CD4-positive, alpha-beta T cell treated with Interleukin-6 for 4 hours (primary cell): ENCODE data around the gene TIGD3.

Experiments used
- DNase-seq: peaks from one replicate; pipeline ENCODE4 v3.0.0-alpha.2; 2020; ENCODE audit warnings: mixed read lengths

TIGD3 gene

GRCh38 chr11:65373839-65374580, 19.5 kb downstream of the TIGD3 start:
- DNase-seq: no peak

DNA sequence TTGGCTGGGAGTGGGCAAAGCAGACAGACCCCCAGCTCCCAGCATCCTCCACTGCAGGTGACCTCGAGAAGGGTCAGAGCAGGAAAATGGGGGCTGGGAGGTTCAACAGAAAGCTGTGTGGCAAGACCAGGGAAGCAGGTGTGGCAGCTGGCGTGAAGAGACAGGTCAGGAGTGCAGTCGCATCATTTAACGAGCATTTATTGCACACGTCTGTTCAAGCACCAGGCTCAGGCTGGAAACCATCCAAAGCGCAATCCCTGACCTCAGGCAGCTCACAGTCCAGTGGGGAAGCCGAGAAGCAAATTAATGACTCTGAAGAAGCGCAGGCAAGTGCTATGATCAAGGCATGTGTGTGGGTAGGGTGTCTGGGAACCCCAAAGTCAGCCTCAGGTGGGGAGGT, 20.5 kb downstream of the TIGD3 start:
- no peak for DNase-seq

- no peak for DNase-seq
Measured at GRCh38 chr11:65376138-65376713, 21.7 kb downstream of the TIGD3 start.

- DNase-seq: no peak
Measured at GRCh38 chr11:65377036-65377435, 22.5 kb downstream of the TIGD3 start.

GRCh38 chr11:65377777-65378176, 23.2 kb downstream of the TIGD3 start:
- no peak for DNase-seq

- peak; percentile 38 for DNase-seq
Measured at GRCh38 chr11:65378208-65378927, 23.8 kb downstream of the TIGD3 start.

DNA sequence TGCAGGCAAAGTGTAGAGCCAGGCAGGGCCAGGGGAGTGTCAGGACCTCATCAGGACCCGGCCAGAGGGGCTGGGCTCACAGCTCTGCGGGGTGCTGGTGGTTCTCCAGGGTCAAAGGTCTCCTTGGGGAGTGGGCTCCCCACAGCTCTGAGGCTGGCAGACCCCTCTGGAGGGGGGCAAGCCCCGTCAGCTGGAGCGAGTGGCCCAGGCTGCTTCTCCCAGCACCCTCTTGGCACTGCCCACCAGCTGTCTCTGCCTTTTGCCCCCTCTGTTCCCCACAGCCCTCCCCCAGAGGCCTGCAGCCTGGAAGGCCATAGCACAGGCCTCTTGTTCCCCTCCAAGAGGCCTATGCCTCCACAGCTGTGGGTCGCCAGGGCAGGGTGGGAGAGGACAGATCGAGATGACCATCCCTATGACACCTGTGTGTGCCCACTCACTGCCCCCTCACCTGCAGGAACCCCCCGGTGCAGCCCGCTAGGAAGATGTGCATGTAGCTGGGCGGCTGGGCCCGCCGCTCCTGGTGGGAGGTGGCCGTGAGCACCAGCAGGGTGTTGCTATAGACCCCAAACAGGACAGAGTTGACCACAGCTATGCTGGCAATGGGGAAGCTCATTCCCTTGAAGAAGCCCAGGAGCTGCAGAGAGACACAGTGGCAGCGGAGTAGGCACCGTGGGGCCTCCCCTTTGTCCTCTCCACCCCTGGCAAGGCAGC, 24.5 kb downstream of the TIGD3 start:
- no peak for DNase-seq

- no peak for DNase-seq
Measured at GRCh38 chr11:65379698-65380459, 25.3 kb downstream of the TIGD3 start.

- DNase-seq: no peak
Measured at GRCh38 chr11:65380460-65381119, 26.0 kb downstream of the TIGD3 start.

- DNase-seq: no peak
Measured at GRCh38 chr11:65381716-65382032, 27.1 kb downstream of the TIGD3 start.

GRCh38 chr11:65382033-65382803, 27.7 kb downstream of the TIGD3 start, which contains the start of gene SLC25A45:
Gene SLC25A45 (minus strand): TSS chr11:65382646. CDS start chr11:65381951, 695 bp downstream.
- DNase-seq: peak; percentile 96

- DNase-seq: no peak
Measured at GRCh38 chr11:65382804-65383368, 28.3 kb downstream of the TIGD3 start.

- no peak for DNase-seq
Measured at GRCh38 chr11:65383778-65384177, 29.2 kb downstream of the TIGD3 start.

GRCh38 chr11:65384301-65384889, 29.8 kb downstream of the TIGD3 start:
- DNase-seq: peak; percentile 53

DNA sequence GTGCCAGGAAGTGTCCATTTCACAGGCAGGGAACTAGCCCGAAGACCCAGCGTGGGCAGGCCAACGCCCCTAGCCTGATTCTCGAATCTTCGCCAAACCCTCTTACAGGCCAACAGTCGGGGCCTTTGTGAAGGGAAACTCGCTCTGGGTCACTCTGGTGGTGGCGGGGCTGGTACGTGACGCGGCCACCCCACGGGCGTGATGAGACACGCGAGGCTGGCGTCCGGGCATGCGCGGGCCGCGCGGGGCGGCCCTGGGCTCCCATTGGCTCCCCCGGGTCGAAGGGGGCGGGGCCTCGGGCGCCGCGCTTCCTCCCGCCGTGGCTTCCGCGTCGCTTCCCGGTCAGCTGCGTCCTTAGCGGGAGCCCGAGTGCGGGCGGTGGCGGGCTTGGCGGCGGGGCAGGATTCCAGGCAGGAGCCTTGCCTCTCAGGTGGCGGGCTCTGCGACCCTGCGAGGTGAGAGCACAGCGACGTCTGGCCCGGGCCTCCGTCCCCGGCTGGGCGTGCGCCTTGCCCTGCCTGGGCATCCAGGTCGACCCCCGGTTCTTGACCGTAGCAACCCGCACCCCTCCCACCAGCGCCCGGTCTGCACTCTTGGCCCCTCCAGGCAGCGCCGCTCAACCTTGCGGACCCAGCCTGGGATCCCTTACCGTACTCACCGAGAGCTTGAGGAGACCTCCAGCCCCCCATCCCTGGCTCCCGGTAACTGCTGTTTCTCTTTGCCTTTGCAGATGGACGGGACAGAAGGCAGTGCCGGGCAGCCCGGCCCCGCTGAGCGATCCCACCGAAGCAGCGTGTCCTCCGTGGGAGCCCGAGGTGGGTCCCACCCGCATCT, 32.0 kb downstream of the TIGD3 start, which contains the start of gene FRMD8:
Gene FRMD8 (plus strand): TSS at position 331 of the 834 bp plus-strand sequence. CDS start 400 bp downstream, at position 731.
- peak; percentile 95 for DNase-seq

- DNase-seq: no peak
Measured at GRCh38 chr11:65388731-65389130, 34.2 kb downstream of the TIGD3 start.

GRCh38 chr11:65389294-65389980, 34.9 kb downstream of the TIGD3 start:
- DNase-seq: no peak

- DNase-seq: no peak
Measured at GRCh38 chr11:65390099-65390941, 35.8 kb downstream of the TIGD3 start.
